ENCODE measurements around the gene TMC8. TPM values are rescaled to one million over a fixed set of nuclear protein-coding genes. Genes with fewer than 3 reads are reported as not detected.

Gene TMC8
- total RNA-seq, 2 experiments from 2014 or later, result 251 to 292 TPM

GRCh38 chr17:78128551-78129350 is 1.8 kb upstream of the TMC8 start, which contains the start of gene TMC6:
TSS of gene TMC6 (minus strand) at chr17:78128755. CDS start at chr17:78126832, 1,923 bp downstream.
- Mint-ChIP-seq H3K9me3 (ENCODE audit: low read depth) (no peaks in the 10 kb centered on the region), H3K4me1 (peaks cover 48% of the 10 kb centered on the region), H3K36me3 (peaks cover 35% of the 10 kb centered on the region), H3K27me3 (no peaks in the 10 kb centered on the region), H3K4me3 (peak within 1 kb of the TSS; percentile 88), H3K27ac (peak within 1 kb of the TSS; percentile 99)
- peak; percentile 80 for DNase-seq
- CTCF ChIA-PET, result interaction anchor here (0.7 to 17.0 kb wide), 8 partner anchors 7 to 48 kb away, joined by 3 to 257 read pairs (median 8); no protein-coding TSS in a partner anchor
- peak; percentile 17 for ATAC-seq

- Mint-ChIP-seq H3K27me3 (no peaks in the 10 kb centered on the region), H3K9me3 (ENCODE audit: low read depth) (no peaks in the 10 kb centered on the region), H3K4me3 (peak overlapping the region; percentile 72), H3K27ac (peak overlapping the region; percentile 99), H3K4me1 (peaks cover 51% of the 10 kb centered on the region), H3K36me3 (peaks cover 40% of the 10 kb centered on the region)
- DNase-seq (peak; percentile 79), ATAC-seq (no peak)
- CTCF ChIA-PET, result interaction anchor here (0.9 to 17.0 kb wide), 7 partner anchors 7 to 989 kb away, joined by 3 to 257 read pairs (median 8); no protein-coding TSS in a partner anchor
These were observed 1.1 kb upstream of the TMC8 start for GRCh38 chr17:78129351-78130089.

- Mint-ChIP-seq H3K9me3 (ENCODE audit: low read depth) (no peaks in the 10 kb centered on the region), H3K27me3 (no peaks in the 10 kb centered on the region), H3K36me3 (peaks cover 44% of the 10 kb centered on the region), H3K4me3 (peak overlapping the region; percentile 72), H3K4me1 (peaks cover 53% of the 10 kb centered on the region), H3K27ac (peak overlapping the region; percentile 99)
- no peak for DNase-seq
- ATAC-seq, result no peak
- CTCF ChIA-PET, result interaction anchor here (0.8 to 17.0 kb wide), 9 partner anchors 6 to 990 kb away, joined by 3 to 257 read pairs (median 3); no protein-coding TSS in a partner anchor
These were observed 508 bp upstream of the TMC8 start for GRCh38 chr17:78130090-78130436.

GRCh38 chr17:78131172-78132083 is 857 bp downstream of the TMC8 start:
- Mint-ChIP-seq H3K27ac (peak overlapping the region; percentile 99), H3K36me3 (peaks cover 51% of the 10 kb centered on the region), H3K4me3 (peak overlapping the region; percentile 72), H3K4me1 (peaks cover 59% of the 10 kb centered on the region), H3K9me3 (ENCODE audit: low read depth) (no peaks in the 10 kb centered on the region), H3K27me3 (no peaks in the 10 kb centered on the region)
- DNase-seq (peak; percentile 73), ATAC-seq (no peak)
- CTCF ChIA-PET, result interaction anchor here (0.8 to 17.0 kb wide), 6 partner anchors 5 to 45 kb away, joined by 3 to 257 read pairs (median 94); partner anchors contain the start of genes TMC6 and TMC8

- DNase-seq, result peak; percentile 91
- Mint-ChIP-seq H3K27me3 (no peaks in the 10 kb centered on the region), H3K4me3 (peak overlapping the region; percentile 72), H3K27ac (peak overlapping the region; percentile 87), H3K9me3 (ENCODE audit: low read depth) (no peaks in the 10 kb centered on the region), H3K4me1 (peaks cover 61% of the 10 kb centered on the region), H3K36me3 (peaks cover 55% of the 10 kb centered on the region)
- CTCF ChIA-PET, result interaction anchor here (10.0 to 17.0 kb wide), 2 partner anchors 8 to 21 kb away, joined by 179 to 257 read pairs; partner anchors contain the start of genes TMC6 and TMC8
- peak; percentile 4 for ATAC-seq
These were observed 1.6 kb downstream of the TMC8 start for GRCh38 chr17:78132084-78132676.

- Mint-ChIP-seq H3K4me1 (peaks cover 66% of the 10 kb centered on the region), H3K9me3 (ENCODE audit: low read depth) (no peaks in the 10 kb centered on the region), H3K27ac (peak overlapping the region; percentile 81), H3K36me3 (peaks cover 57% of the 10 kb centered on the region), H3K27me3 (no peaks in the 10 kb centered on the region), H3K4me3 (peak overlapping the region; percentile 72)
- DNase-seq (peak; percentile 57), ATAC-seq (no peak)
- CTCF ChIA-PET, result interaction anchor here (2.9 to 17.0 kb wide), 5 partner anchors 8 to 118 kb away, joined by 14 to 257 read pairs (median 75); partner anchors contain the start of genes TMC6 and TMC8
These were observed 2.2 kb downstream of the TMC8 start for GRCh38 chr17:78132767-78133178.

GRCh38 chr17:78133179-78133951 is 2.8 kb downstream of the TMC8 start:
- H3K27me3 Mint-ChIP-seq, result no peaks in the 10 kb centered on the region
- H3K27ac Mint-ChIP-seq, result peak overlapping the region; percentile 81
- ATAC-seq (no peak), DNase-seq (no peak)
- H3K36me3 Mint-ChIP-seq, result peaks cover 57% of the 10 kb centered on the region
- peak overlapping the region; percentile 72 for H3K4me3 Mint-ChIP-seq
- no peaks in the 10 kb centered on the region for H3K9me3 Mint-ChIP-seq (ENCODE audit: low read depth)
- peaks cover 72% of the 10 kb centered on the region for H3K4me1 Mint-ChIP-seq
- CTCF ChIA-PET, result interaction anchor here (1.3 to 17.0 kb wide), 9 partner anchors 9 to 728 kb away, joined by 3 to 257 read pairs (median 14); partner anchors contain the start of genes TMC6 and TMC8

- peak; percentile 89 for DNase-seq
These were observed 3.7 kb downstream of the TMC8 start for GRCh38 chr17:78133971-78134898.

GRCh38 chr17:78134899-78135385 is 4.4 kb downstream of the TMC8 start:
- H3K4me1 Mint-ChIP-seq, result peaks cover 73% of the 10 kb centered on the region
- no peak overlapping the region for H3K27ac Mint-ChIP-seq
- CTCF ChIA-PET, result interaction anchor here (1.0 to 17.0 kb wide), 15 partner anchors 8 to 729 kb away, joined by 3 to 257 read pairs (median 6); partner anchors contain the start of genes AFMID, TK1, TMC6 and TMC8
- no peaks in the 10 kb centered on the region for H3K27me3 Mint-ChIP-seq
- no peak for DNase-seq
- no peak for ATAC-seq
- H3K4me3 Mint-ChIP-seq, result no peak overlapping the region
- H3K36me3 Mint-ChIP-seq, result peaks cover 61% of the 10 kb centered on the region
- no peaks in the 10 kb centered on the region for H3K9me3 Mint-ChIP-seq (ENCODE audit: low read depth)

More at GRCh38 chr17:78133971-78134898, 3.7 kb downstream of the TMC8 start:
- H3K9me3 Mint-ChIP-seq (ENCODE audit: low read depth), result no peaks in the 10 kb centered on the region
- peaks cover 58% of the 10 kb centered on the region for H3K36me3 Mint-ChIP-seq
- H3K27me3 Mint-ChIP-seq, result no peaks in the 10 kb centered on the region
- H3K4me1 Mint-ChIP-seq, result peaks cover 76% of the 10 kb centered on the region
- H3K27ac Mint-ChIP-seq, result peak overlapping the region; percentile 81
- peak; percentile 18 for ATAC-seq
- CTCF ChIA-PET, result interaction anchor here (1.0 to 17.0 kb wide), 15 partner anchors 9 to 729 kb away, joined by 3 to 257 read pairs (median 6); partner anchors contain the start of genes AFMID, TK1, TMC6 and TMC8
- H3K4me3 Mint-ChIP-seq, result peak overlapping the region; percentile 72

- peaks cover 61% of the 10 kb centered on the region for H3K36me3 Mint-ChIP-seq
- CTCF ChIA-PET, result interaction anchor here (1.5 to 17.0 kb wide), 8 partner anchors 12 to 115 kb away, joined by 4 to 257 read pairs (median 15); partner anchors contain the start of genes AFMID, TK1, TMC6 and TMC8
These were observed 5.4 kb downstream of the TMC8 start for GRCh38 chr17:78135858-78136500.

More at GRCh38 chr17:78135858-78136500, 5.4 kb downstream of the TMC8 start:
- Mint-ChIP-seq H3K27ac (peak overlapping the region; percentile 79), H3K27me3 (no peaks in the 10 kb centered on the region), H3K4me1 (peaks cover 75% of the 10 kb centered on the region), H3K9me3 (ENCODE audit: low read depth) (no peaks in the 10 kb centered on the region), H3K4me3 (no peak overlapping the region)
- DNase-seq (no peak), ATAC-seq (no peak)
